Peyer's patch (tissue), 4 donors: ENCODE results near the gene FBXL16.

Source experiments
- CTCF ChIP-seq, 6 experiments: fragments of 450-650 bp in 4 of 6; fragments of 200-600 bp in 2 of 6; sonication (generic) in 1 of 6; IDR thresholded peaks; one replicate each; pipeline ENCODE4 v1.5.1; 2017 to 2019; ENCODE audit warnings: antibody characterized with exemption in 6 of 6, mild to moderate bottlenecking in 3 of 6, moderate library complexity in 1 of 6
- POLR2A ChIP-seq, 2 donors: fragments of 450-650 bp; IDR thresholded peaks; one replicate each; pipeline ENCODE4 v1.5.1; 2017; ENCODE audit warnings: antibody characterized with exemption in 2 of 2, mild to moderate bottlenecking in 2 of 2, moderate library complexity in 2 of 2

GRCh38 chr16:692356-693108 is 13.1 kb downstream of the FBXL16 start:
- TF ChIP-seq CTCF (IDR thresholded peaks at IDR 0.05) (no peak), POLR2A (IDR thresholded peaks at IDR 0.05) (no peak)
